Lung (tissue), 12 donors: ENCODE results near the gene DAGLA. TPM values are rescaled to one million over a fixed set of nuclear protein-coding genes. Genes with fewer than 3 reads are reported as not detected.

Source experiments
- ATAC-seq: fragments of 200-7000 bp; cut with Tn5 transposase; one replicate; pipeline ENCODE4 v1.9.1; 2020; ENCODE audit warnings: moderate number of reproducible peaks; ENCODE audit not compliant: insufficient read depth, low FRiP score
- DNase-seq, 3 donors: peaks; one replicate each; pipeline ENCODE4 v3.0.0-alpha.2; 2013 to 2017
- H3K27ac ChIP-seq, 2 donors: one replicate each; pipeline ENCODE4 v1.5.1; 2013; ENCODE audit warnings: mild to moderate bottlenecking in 2 of 2, moderate library complexity in 2 of 2, control low read depth in 1 of 2, inconsistent platforms in 1 of 2, low read depth in 1 of 2, low read length in 1 of 2
- H3K27me3 ChIP-seq, 3 donors: one replicate each; pipeline ENCODE4 v1.5.1; 2013; ENCODE audit warnings: low read length in 2 of 3; ENCODE audit not compliant: control insufficient read depth in 3 of 3, insufficient read depth in 3 of 3
- H3K36me3 ChIP-seq, 4 donors: one replicate each; pipeline ENCODE4 v1.5.1; 2013; ENCODE audit warnings: low read length in 4 of 4, mild to moderate bottlenecking in 1 of 4, moderate library complexity in 1 of 4; ENCODE audit not compliant: control insufficient read depth in 4 of 4, insufficient read depth in 4 of 4
- H3K4me1 ChIP-seq, 5 donors: one replicate each; pipeline ENCODE4 v1.5.1; 2013; ENCODE audit warnings: low read length in 5 of 5, mild to moderate bottlenecking in 2 of 5, moderate library complexity in 1 of 5; ENCODE audit not compliant: control insufficient read depth in 5 of 5, insufficient read depth in 5 of 5
- H3K4me3 ChIP-seq: one replicate; pipeline ENCODE4 v1.5.1; 2013; ENCODE audit warnings: mild to moderate bottlenecking, control low read depth, moderate library complexity
- H3K9ac ChIP-seq, 2 donors: one replicate each; pipeline ENCODE4 v1.5.1; 2013; ENCODE audit warnings: low read length in 2 of 2, control low read depth in 1 of 2; ENCODE audit not compliant: insufficient read depth in 1 of 2
- H3K9me3 ChIP-seq, 4 donors: one replicate each; pipeline ENCODE4 v1.5.1; 2013; ENCODE audit warnings: low read length in 3 of 4, mild to moderate bottlenecking in 1 of 4, moderate library complexity in 1 of 4; ENCODE audit not compliant: control insufficient read depth in 4 of 4, insufficient read depth in 3 of 4
- CTCF ChIP-seq: IDR thresholded peaks from 2 replicates; pipeline ENCODE4 v1.5.1; 2012; ENCODE audit warnings: mild to moderate bottlenecking; ENCODE audit errors: control extremely low read depth, extremely low read depth
- WGBS, 2 donors: extraction: QIAGEN DNeasy Blood & Tissue Kit; methylation state at CpG; one replicate each; pipeline ENCODE4 v1.1.7; 2013; 5-methylcytosine and 5-hydroxymethylcytosine counted together
- polyA plus RNA-seq, 2 donors: library from polyadenylated mRNA; stranded (reverse); fragments of 200-250 nt; gene quantifications; one replicate each; pipeline ENCODE4 v1.2.1, GENCODE V29; 2013
- total RNA-seq, 2 donors: library from RNA; depleted of rRNA in 1 of 2; stranded (reverse); fragments of >200 nt in 1 of 2; gene quantifications; one replicate each; pipeline ENCODE4 v1.2.1, GENCODE V29; 2014 to 2021
- donor health status: control.
- donor health status: control.
- donor health status: Bipolar disorder and iron deficiency.
- donor health status: healthy.
- donor health status: DM: yes; HTN: yes; CAD: no.

The DAGLA gene
- total and polyA plus RNA-seq, 4 donors: 1.5 to 7.5 (median 2.9) TPM

- H3K9ac ChIP-seq: no peak overlapping the region
- H3K4me1 ChIP-seq: peaks cover 2 to 34% (median 25%) of the 10 kb centered on the region in 5 donors
- ATAC-seq: no peak
- DNase-seq: no peak
- WGBS, 2 donors: 92 to 94% methylated on average over 7 of the region's 7 CpGs
- no peaks in the 10 kb centered on the region for H3K36me3 ChIP-seq
- peak overlapping the region; percentile 66 to 71 for H3K27ac ChIP-seq
- no peak for TF ChIP-seq CTCF
- no peak overlapping the region for H3K4me3 ChIP-seq
- no peaks in the 10 kb centered on the region for H3K9me3 ChIP-seq
- H3K27me3 ChIP-seq: no peaks in the 10 kb centered on the region
Measured at GRCh38 chr11:61694602-61694939, 14.4 kb downstream of the DAGLA start.

DNA sequence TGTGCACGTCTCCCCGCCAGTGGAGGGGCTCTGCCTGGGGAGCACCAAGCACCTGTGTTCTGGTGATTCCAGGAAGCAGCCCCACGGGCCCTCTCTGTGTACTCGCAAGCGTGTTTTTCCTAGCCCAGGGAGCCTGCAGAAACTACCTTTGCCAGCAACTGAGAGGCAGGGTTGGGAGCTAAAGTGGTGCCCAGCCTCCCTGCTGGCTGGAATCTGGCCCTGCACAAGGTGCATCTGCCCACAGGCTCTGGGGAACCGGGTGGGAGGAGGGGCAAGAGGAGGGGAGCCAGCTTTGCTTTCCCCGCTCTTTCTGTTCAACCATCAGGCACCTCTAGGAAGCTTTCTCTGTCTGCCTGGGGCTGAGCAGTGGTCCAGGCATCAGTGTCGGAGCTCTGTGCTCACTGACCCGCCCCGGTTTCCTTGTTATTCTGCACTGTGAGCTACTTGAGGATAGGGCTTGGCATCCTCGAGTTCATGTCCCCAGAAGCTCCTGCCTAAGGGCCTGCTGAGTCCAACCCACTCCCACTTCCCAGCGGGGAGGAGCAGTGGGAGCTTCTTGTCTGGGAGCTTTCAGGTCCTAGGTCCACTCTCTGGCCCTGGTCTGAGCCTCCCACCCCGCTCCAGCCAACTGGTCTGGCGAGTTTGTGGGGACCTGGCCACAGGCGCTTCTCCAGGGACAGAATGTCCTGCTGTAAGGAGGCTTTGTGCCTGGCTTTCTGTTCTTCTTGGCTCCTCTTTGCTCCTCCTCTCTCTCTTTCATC is 14.9 kb downstream of the DAGLA start:
- WGBS, 2 donors: 67 to 75% methylated on average over 15 of the region's 15 CpGs

DNA sequence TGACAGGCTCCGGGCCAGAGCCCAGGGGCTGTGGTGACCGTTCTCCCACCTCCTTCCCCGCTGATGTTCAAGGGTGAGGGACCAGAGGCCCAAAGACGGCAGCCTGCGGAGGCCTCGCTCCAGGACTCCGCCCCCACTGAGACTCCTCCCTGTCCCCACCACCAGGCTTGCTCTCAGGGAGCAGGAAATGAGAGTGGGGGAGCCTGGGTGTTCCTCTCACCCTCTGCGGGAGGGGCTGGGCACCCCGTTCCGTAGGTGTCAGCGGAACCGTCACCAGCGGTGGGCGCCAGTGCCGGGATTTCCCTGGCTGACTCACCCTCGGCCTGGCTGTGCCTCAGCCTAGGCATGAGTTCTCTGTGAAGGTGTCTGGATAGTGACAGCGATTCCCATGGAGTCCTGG is 15.7 kb downstream of the DAGLA start:
- ATAC-seq (peak; percentile 84), DNase-seq (peak; percentile 43 to 70 (median 48))
- Histone ChIP-seq H3K27me3 (no peaks in the 10 kb centered on the region), H3K4me1 (peaks cover 2 to 36% (median 20%) of the 10 kb centered on the region in 5 donors), H3K9ac (no peak overlapping the region), H3K36me3 (no peaks in the 10 kb centered on the region), H3K27ac (peak overlapping the region; percentile 71 to 78), H3K4me3 (no peak overlapping the region), H3K9me3 (no peaks in the 10 kb centered on the region)
- no peak for TF ChIP-seq CTCF
- WGBS, 2 donors: 8 to 11% methylated on average over 15 to 17 of the region's 17 CpGs

More for the DNA sequence above, 14.9 kb downstream of the DAGLA start:
- Histone ChIP-seq H3K4me3 (no peak overlapping the region), H3K36me3 (no peaks in the 10 kb centered on the region), H3K27ac (peak overlapping the region; percentile 71 to 78), H3K9me3 (no peaks in the 10 kb centered on the region), H3K27me3 (no peaks in the 10 kb centered on the region), H3K4me1 (peaks cover 2 to 34% (median 25%) of the 10 kb centered on the region in 5 donors), H3K9ac (no peak overlapping the region)
- no peak for TF ChIP-seq CTCF
- ATAC-seq (no peak), DNase-seq (no peak)

DNA sequence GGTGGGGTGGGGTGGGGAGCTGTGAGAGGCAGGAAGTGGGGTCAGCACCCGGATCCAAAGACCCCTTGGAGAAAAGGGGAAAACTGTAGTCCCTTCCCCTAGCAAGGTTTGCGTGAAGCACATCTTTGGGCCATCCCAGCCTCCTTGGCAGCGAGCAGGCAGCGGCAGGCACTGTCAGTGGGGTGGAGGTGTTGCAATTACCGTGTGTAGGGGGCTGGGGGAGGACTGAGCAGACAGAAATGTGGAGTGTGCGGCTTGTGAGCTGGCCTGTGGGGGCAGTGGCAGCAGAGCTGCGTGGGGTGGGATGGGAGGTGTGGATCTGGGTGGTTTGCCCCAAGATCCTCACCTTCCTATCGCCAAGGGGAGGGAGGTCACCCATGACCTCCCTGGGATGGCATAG is 16.4 kb downstream of the DAGLA start:
- peak overlapping the region; percentile 71 to 82 for H3K27ac ChIP-seq
- H3K9me3 ChIP-seq: no peaks in the 10 kb centered on the region
- no peak overlapping the region for H3K9ac ChIP-seq
- H3K27me3 ChIP-seq: no peaks in the 10 kb centered on the region
- WGBS, 2 donors: 39 to 60% methylated on average over 8 of the region's 8 CpGs
- no peak overlapping the region for H3K4me3 ChIP-seq
- no peaks in the 10 kb centered on the region for H3K36me3 ChIP-seq
- no peak for TF ChIP-seq CTCF
- DNase-seq (no peak), ATAC-seq (no peak)
- peaks cover 2 to 36% (median 20%) of the 10 kb centered on the region in 5 donors for H3K4me1 ChIP-seq
